Measurements from ENCODE around the gene NCAPG2. TPM values are rescaled to one million over a fixed set of nuclear protein-coding genes. Genes with fewer than 3 reads are reported as not detected.

Gene NCAPG2
- total and polyA plus RNA-seq, 10 of the 15 experiments (the other 5 are each of a cell fraction or from before 2014, with no cell fraction given) = 11.2 to 78.2 (median 49.2) TPM

- Histone ChIP-seq H3K79me2 (ENCODE audit: control insufficient read depth, insufficient read depth, low read length) (no peaks in the 10 kb centered on the region), H3K36me3 (ENCODE audit: control insufficient read depth in 2 of 2, insufficient read depth in 2 of 2, low read length in 1 of 2) (peaks cover 14 to 25% of the 10 kb centered on the region in 2 experiments), H2AFZ (ENCODE audit: control insufficient read depth, low read depth, low read length) (no peak overlapping the region), H3K9me3 (replicated peaks; ENCODE audit: control insufficient read depth, insufficient read depth, low read length) (no peaks in the 10 kb centered on the region; the same call in 2 of the 3 replicates), H4K20me1 (ENCODE audit: control insufficient read depth, insufficient read depth) (no peaks in the 10 kb centered on the region), H3K27me3 (replicated peaks in 1 of 2; ENCODE audit: control insufficient read depth in 2 of 2, insufficient read depth in 2 of 2, low read length in 1 of 2) (no peaks in the 10 kb centered on the region), H3K4me2 (ENCODE audit: control insufficient read depth, insufficient read depth) (no peak overlapping the region), H3K27ac (ENCODE audit: control insufficient read depth, insufficient read depth) (no peak overlapping the region), H3K4me1 (ENCODE audit: control insufficient read depth, insufficient read depth, low read length) (no peaks in the 10 kb centered on the region), H3K4me3 (no peak overlapping the region), H3K9ac (ENCODE audit: control insufficient read depth, insufficient read depth, low read length) (no peak overlapping the region)
- ChIA-PET RAD21 (ENCODE audit: unreplicated experiment) (no interaction called here), SMC1A (ENCODE audit: uncharacterized antibody, unreplicated experiment) (interaction anchor here (0.7 to 1.6 kb wide), 2 partner anchors 22 to 328 kb away, joined by 3 to 4 read pairs; no protein-coding TSS in a partner anchor), POLR2A (interaction anchor here (0.7 to 1.2 kb wide), 2 partner anchors 11 to 66 kb away, joined by 3 read pairs; no protein-coding TSS in a partner anchor), CTCF (no interaction called here)
- ATAC-seq (no peak), FAIRE-seq (no peak), DNase-seq (ENCODE audit: low read depth, low spot score) (no peak)
- in situ Hi-C loops (cut with MboI) = no loop called here
- intact Hi-C loops (cut with micrococcal nuclease; ENCODE audit: unreplicated experiment) = no loop called here
- TF ChIP-seq YY1 (IDR thresholded peaks at IDR 0.05; ENCODE audit: low read depth, low read length) = no peak
- no peak for TF ChIP-seq KAT2A (conservative IDR thresholded peaks at IDR 0.05; ENCODE audit: control insufficient read depth, low read depth, low read length)
- no peak for TF ChIP-seq RB1 (IDR thresholded peaks at IDR 0.05; ENCODE audit: borderline replicate concordance)
- no peak for TF ChIP-seq HSF1 (IDR thresholded peaks at IDR 0.05; ENCODE audit: low read depth, low read length)
- TF ChIP-seq ZBED1 (IDR thresholded peaks at IDR 0.05; ENCODE audit: borderline replicate concordance) = no peak
- TF ChIP-seq BCL3 (IDR thresholded peaks at IDR 0.05; ENCODE audit: borderline replicate concordance, insufficient read depth, low read depth, low read length, poor library complexity, severe bottlenecking) = peak; percentile 51
- BruUV-seq (replicated peaks) = no TSS peak
- WGBS (ENCODE audit: insufficient coverage, insufficient replicate concordance, low lambda C conversion rate, missing lambda C conversion rate) = 100% methylated on average over 2 of the region's 2 CpGs
Observed at GRCh38 chr7:158649279-158649678, 55.3 kb downstream of the NCAPG2 start.
